ENCODE data around the gene METAP1D. TPM values are rescaled to one million over a fixed set of nuclear protein-coding genes. Genes with fewer than 3 reads are reported as not detected.

Gene METAP1D
- polyA plus RNA-seq, 2 of the 4 experiments (the other 2 are of a cell fraction) = 7.3 to 13.3 TPM

DNA sequence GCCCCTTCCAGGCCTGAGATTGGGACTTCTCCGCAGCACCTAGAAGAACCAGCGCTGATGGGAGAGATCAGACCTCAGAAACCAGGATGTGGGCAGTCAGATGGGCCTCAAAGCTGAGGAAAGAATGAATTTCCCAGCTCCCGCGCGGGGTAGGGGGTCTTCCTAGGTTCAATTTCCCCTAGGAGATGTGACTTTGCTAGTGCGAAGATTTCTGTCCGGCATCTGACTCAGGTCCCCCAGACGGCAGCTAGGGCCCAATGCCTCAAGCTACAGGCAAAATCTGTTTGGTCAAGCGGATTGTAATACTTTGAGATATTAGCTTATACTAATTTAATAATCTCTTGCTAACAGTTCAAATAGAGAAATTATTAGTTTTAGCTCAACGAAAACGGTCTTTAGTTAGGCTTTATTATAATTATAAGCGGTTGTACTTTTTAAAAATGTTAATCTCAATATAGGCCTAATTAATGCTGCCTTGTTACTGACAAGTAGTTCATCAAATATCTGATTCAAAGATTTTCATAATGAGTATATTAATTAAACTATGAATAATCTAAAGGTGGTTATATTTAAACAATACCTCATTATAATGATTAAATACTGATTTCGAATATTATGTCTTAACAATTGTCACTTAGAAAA, 91.4 kb downstream of the METAP1D start:
- Histone ChIP-seq H3K27ac (no peak overlapping the region), H3K4me2 (no peak overlapping the region), H3K4me3 (no peak overlapping the region), H3K4me1 (peaks cover 8% of the 10 kb centered on the region; the same call in 1 of the 3 replicates), H3K9me3 (no peaks in the 10 kb centered on the region)
- ChIA-PET CTCF (interaction anchor here (1.7 kb wide), 1 partner anchor 15 kb away, joined by 6 read pairs; no protein-coding TSS in a partner anchor), POLR2A (no interaction called here)
- no peak for DNase-seq (ENCODE audit: low read depth in 1 of 2, low spot score in 1 of 2)
- no peak for ATAC-seq
- no peak for TF ChIP-seq ZSCAN20 (CRISPR knock-in tag; IDR thresholded peaks at IDR 0.05)
- no peak for TF ChIP-seq MAFK (IDR thresholded peaks at IDR 0.05; ENCODE audit: partially characterized antibody)
- TF ChIP-seq TFCP2L1 (CRISPR knock-in tag; IDR thresholded peaks at IDR 0.05) = no peak
- TF ChIP-seq, protein P1, sequence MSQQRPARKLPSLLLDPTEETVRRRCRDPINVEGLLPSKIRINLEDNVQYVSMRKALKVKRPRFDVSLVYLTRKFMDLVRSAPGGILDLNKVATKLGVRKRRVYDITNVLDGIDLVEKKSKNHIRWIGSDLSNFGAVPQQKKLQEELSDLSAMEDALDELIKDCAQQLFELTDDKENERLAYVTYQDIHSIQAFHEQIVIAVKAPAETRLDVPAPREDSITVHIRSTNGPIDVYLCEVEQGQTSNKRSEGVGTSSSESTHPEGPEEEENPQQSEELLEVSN (IDR thresholded peaks at IDR 0.05; ENCODE audit: borderline replicate concordance, low read depth) = no peak
- FAIRE-seq = no peak
- WGBS (ENCODE audit: missing lambda C conversion rate) = 86% methylated on average over 13 of the region's 13 CpGs

DNA sequence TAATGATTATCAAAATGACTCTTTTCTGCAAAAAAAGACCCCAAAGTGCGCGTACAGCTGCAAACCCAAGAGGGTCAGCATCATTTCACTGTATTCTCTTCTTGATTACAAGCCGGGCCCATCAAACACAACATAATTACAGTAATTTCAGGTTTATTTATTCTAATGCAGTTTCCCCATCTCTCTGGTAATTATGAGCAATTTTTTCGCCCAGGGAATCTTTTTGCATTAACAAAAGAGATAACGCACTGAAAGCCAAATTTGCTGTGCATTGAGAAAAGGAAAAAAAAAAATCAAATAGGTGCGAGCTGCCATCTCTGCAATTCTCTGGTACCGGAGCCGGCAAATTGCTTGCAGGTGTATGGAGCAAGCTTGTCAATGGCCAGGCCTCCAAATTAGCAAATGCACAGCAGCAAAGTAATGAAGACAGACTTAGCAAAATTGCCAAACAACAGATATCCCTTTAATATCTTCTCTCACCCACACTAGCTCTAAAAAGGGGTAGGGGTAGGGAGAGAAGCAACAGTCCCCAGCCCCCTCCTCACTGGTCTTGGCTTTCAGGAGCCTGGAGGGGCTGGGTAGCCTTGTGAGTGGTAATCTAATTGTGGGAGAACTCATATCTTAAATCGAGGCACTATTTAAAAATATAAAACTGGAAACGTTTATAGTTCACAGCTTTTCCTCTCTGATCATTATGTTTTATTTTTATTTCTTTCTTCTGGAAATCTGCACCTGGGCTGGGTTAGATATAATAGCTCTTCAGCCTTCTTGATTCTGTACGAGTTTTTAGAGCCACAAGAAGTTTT, 92.2 kb downstream of the METAP1D start:
- ChIA-PET POLR2A (no interaction called here), CTCF (interaction anchor here (1.7 to 2.0 kb wide), 2 partner anchors 11 to 14 kb away, joined by 6 read pairs; partner anchors contain the start of gene DLX2)
- no peaks in the 10 kb centered on the region for H3K9me3 ChIP-seq
- no peak overlapping the region for H3K4me3 ChIP-seq
- TF ChIP-seq, protein P2, sequence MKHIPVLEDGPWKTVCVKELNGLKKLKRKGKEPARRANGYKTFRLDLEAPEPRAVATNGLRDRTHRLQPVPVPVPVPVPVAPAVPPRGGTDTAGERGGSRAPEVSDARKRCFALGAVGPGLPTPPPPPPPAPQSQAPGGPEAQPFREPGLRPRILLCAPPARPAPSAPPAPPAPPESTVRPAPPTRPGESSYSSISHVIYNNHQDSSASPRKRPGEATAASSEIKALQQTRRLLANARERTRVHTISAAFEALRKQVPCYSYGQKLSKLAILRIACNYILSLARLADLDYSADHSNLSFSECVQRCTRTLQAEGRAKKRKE (CRISPR knock-in tag; IDR thresholded peaks at IDR 0.05; ENCODE audit: low read depth) = no peak
- TF ChIP-seq TFCP2L1 (CRISPR knock-in tag; IDR thresholded peaks at IDR 0.05) (no peak), ZSCAN20 (CRISPR knock-in tag; IDR thresholded peaks at IDR 0.05) (no peak), ZC3H11A (IDR thresholded peaks at IDR 0.05) (no peak), MYC (IDR thresholded peaks at IDR 0.05; ENCODE audit: borderline replicate concordance, low read length) (no peak), NPAS2 (CRISPR knock-in tag; IDR thresholded peaks at IDR 0.05; ENCODE audit: borderline replicate concordance) (no peak), RFX5 (IDR thresholded peaks at IDR 0.05) (no peak), HOXA7 (CRISPR knock-in tag; IDR thresholded peaks at IDR 0.05) (no peak), FOSL2 (IDR thresholded peaks at IDR 0.05) (no peak), FOSL2 (CRISPR knock-in tag; IDR thresholded peaks at IDR 0.05) (no peak), CEBPB (IDR thresholded peaks at IDR 0.05) (no peak), CBX8 (IDR thresholded peaks at IDR 0.05) (no peak), KDM5A (IDR thresholded peaks at IDR 0.05) (no peak), RAD21 (conservative IDR thresholded peaks at IDR 0.05 in 1 of 2, IDR thresholded peaks at IDR 0.05 in 1 of 2) (no peak)
- TF ChIP-seq, protein P1 (IDR thresholded peaks at IDR 0.05; ENCODE audit: borderline replicate concordance, low read depth) = no peak
- TF ChIP-seq, protein P3, sequence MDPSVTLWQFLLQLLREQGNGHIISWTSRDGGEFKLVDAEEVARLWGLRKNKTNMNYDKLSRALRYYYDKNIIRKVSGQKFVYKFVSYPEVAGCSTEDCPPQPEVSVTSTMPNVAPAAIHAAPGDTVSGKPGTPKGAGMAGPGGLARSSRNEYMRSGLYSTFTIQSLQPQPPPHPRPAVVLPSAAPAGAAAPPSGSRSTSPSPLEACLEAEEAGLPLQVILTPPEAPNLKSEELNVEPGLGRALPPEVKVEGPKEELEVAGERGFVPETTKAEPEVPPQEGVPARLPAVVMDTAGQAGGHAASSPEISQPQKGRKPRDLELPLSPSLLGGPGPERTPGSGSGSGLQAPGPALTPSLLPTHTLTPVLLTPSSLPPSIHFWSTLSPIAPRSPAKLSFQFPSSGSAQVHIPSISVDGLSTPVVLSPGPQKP (IDR thresholded peaks at IDR 0.05; ENCODE audit: low read depth, low read length) = no peak
- no peak overlapping the region for H3K27ac ChIP-seq
- FAIRE-seq (no peak), ATAC-seq (no peak), DNase-seq (ENCODE audit: low read depth in 1 of 2, low spot score in 1 of 2) (no peak)
- whole genome bisulfite sequencing (ENCODE audit: missing lambda C conversion rate) = 77% methylated on average over 11 of the region's 11 CpGs
- peaks cover 8% of the 10 kb centered on the region; the same call in 1 of the 3 replicates for H3K4me1 ChIP-seq
- no peak overlapping the region for H3K4me2 ChIP-seq
